Neural progenitor cell (in vitro differentiated cells): ENCODE measurements around the gene HOXA13. TPM values are rescaled to one million over a fixed set of nuclear protein-coding genes. Genes with fewer than 3 reads are reported as not detected.

ENCODE experiments used
- DNase-seq: peaks from one replicate; pipeline ENCODE4 v3.0.0-alpha.2; 2016; ENCODE audit warnings: low spot score
- H2AFZ ChIP-seq: fragments of 200-600 bp; sonication (generic); replicated peaks from 2 replicates; pipeline ENCODE4 v1.6.1; 2016; ENCODE audit warnings: antibody characterized with exemption
- H3F3A ChIP-seq: fragments of 200-600 bp; sonication (generic); 2 replicates; pipeline ENCODE4 v1.6.1; 2016; ENCODE audit warnings: antibody characterized with exemption, low read depth
- H3K27ac ChIP-seq: fragments of 200-600 bp; sonication (generic); 2 replicates; pipeline ENCODE4 v1.5.1; 2016; ENCODE audit warnings: mild to moderate bottlenecking
- H3K27me3 ChIP-seq: fragments of 200-600 bp; sonication (generic); 2 replicates; pipeline ENCODE4 v1.6.1; 2016; ENCODE audit warnings: mild to moderate bottlenecking, moderate library complexity
- H3K36me3 ChIP-seq: fragments of 200-600 bp; sonication (generic); 2 replicates; pipeline ENCODE4 v1.5.1; 2016
- H3K4me1 ChIP-seq: fragments of 200-600 bp; sonication (generic); 2 replicates; pipeline ENCODE4 v1.6.1; 2016; ENCODE audit warnings: mixed run types
- H3K4me2 ChIP-seq: fragments of 200-600 bp; sonication (generic); 2 replicates; pipeline ENCODE4 v1.6.1; 2016
- H3K4me3 ChIP-seq: fragments of 200-600 bp; sonication (generic); 2 replicates; pipeline ENCODE4 v1.5.1; 2016
- H3K79me2 ChIP-seq: fragments of 200-600 bp; sonication (generic); 2 replicates; pipeline ENCODE4 v1.6.1; 2016; ENCODE audit warnings: low read depth
- H3K9ac ChIP-seq: fragments of 200-600 bp; sonication (generic); 2 replicates; pipeline ENCODE4 v1.6.1; 2016
- H3K9me3 ChIP-seq: fragments of 200-600 bp; sonication (generic); 2 replicates; pipeline ENCODE4 v1.5.1; 2016; ENCODE audit warnings: low read depth
- H4K20me1 ChIP-seq: fragments of 200-600 bp; sonication (generic); 2 replicates; pipeline ENCODE4 v1.6.1; 2016; ENCODE audit warnings: low read depth
- H3K27ac Mint-ChIP-seq: 3 replicates; pipeline ENCODE4 v1.8.0; 2021; ENCODE audit warnings: mixed read lengths
- H3K27me3 Mint-ChIP-seq: 2 replicates; pipeline ENCODE4 v1.8.0; 2022; ENCODE audit warnings: low read depth, mild to moderate bottlenecking, inconsistent platforms, moderate library complexity, mixed read lengths; ENCODE audit not compliant: insufficient read depth
- H3K36me3 Mint-ChIP-seq: 3 replicates; pipeline ENCODE4 v1.8.0; 2021; ENCODE audit warnings: mixed read lengths
- H3K4me1 Mint-ChIP-seq: 3 replicates; pipeline ENCODE4 v1.8.0; 2021; ENCODE audit warnings: mixed read lengths
- H3K4me3 Mint-ChIP-seq: 3 replicates; pipeline ENCODE4 v1.8.0; 2021; ENCODE audit warnings: mild to moderate bottlenecking, moderate library complexity, mixed read lengths
- H3K9me3 Mint-ChIP-seq: 3 replicates; pipeline ENCODE4 v1.8.0; 2020; ENCODE audit warnings: mixed read lengths
- CTCF ChIP-seq: fragments of 200-600 bp; sonication (generic); IDR thresholded peaks from 2 replicates; pipeline ENCODE4 v1.5.1; 2017; ENCODE audit warnings: antibody characterized with exemption, mild to moderate bottlenecking
- EZH2 ChIP-seq: fragments of 200-600 bp; sonication (generic); IDR thresholded peaks from 2 replicates; pipeline ENCODE4 v1.6.1; 2017; ENCODE audit warnings: antibody characterized with exemption, mild to moderate bottlenecking, moderate library complexity
- EZH2phosphoT487 ChIP-seq: fragments of 200-600 bp; sonication (generic); IDR thresholded peaks from 2 replicates; pipeline ENCODE4 v1.6.1; 2017; ENCODE audit warnings: antibody characterized with exemption
- total RNA-seq: library from RNA; depleted of rRNA; stranded (reverse); fragments of >200 nt; gene quantifications from 2 replicates; pipeline ENCODE4 v1.2.3, GENCODE V29; 2015; ENCODE audit warnings: low replicate concordance

The HOXA13 gene
- total RNA-seq, 1 donor from 2014 or later, result not detected

GRCh38 chr7:27165089-27165995 is 34.5 kb downstream of the HOXA13 start, which contains the start of gene HOXA9:
Gene HOXA9, minus strand, starts transcription at chr7:27165537. Its CDS starts 80 bp downstream, at chr7:27165457.
- Mint-ChIP-seq H3K4me3 (no peak within 1 kb of the TSS), H3K27ac (no peak within 1 kb of the TSS), H3K4me1 (no peaks in the 10 kb centered on the region), H3K9me3 (peaks cover 3% of the 10 kb centered on the region), H3K36me3 (no peaks in the 10 kb centered on the region), H3K27me3 (peaks cover 85% of the 10 kb centered on the region)
- H3K27ac ChIP-seq, result no peak within 1 kb of the TSS
- H3K36me3 ChIP-seq, result no peaks in the 10 kb centered on the region
- peak within 1 kb of the TSS; percentile 12 for H3K4me3 ChIP-seq
- TF ChIP-seq CTCF (no peak), EZH2 (peak; percentile 93), EZH2phosphoT487 (peak; percentile 96)
- H3F3A ChIP-seq, result no peaks in the 10 kb centered on the region
- peak within 1 kb of the TSS; percentile 8 for H2AFZ ChIP-seq
- H3K9ac ChIP-seq, result no peak within 1 kb of the TSS
- no peaks in the 10 kb centered on the region for H3K4me1 ChIP-seq
- H3K4me2 ChIP-seq, result peak within 1 kb of the TSS; percentile 16
- H3K79me2 ChIP-seq, result no peaks in the 10 kb centered on the region
- no peak for DNase-seq
- peaks cover 100% of the 10 kb centered on the region for H3K27me3 ChIP-seq
- peaks cover 69% of the 10 kb centered on the region for H4K20me1 ChIP-seq
- no peaks in the 10 kb centered on the region for H3K9me3 ChIP-seq

DNA sequence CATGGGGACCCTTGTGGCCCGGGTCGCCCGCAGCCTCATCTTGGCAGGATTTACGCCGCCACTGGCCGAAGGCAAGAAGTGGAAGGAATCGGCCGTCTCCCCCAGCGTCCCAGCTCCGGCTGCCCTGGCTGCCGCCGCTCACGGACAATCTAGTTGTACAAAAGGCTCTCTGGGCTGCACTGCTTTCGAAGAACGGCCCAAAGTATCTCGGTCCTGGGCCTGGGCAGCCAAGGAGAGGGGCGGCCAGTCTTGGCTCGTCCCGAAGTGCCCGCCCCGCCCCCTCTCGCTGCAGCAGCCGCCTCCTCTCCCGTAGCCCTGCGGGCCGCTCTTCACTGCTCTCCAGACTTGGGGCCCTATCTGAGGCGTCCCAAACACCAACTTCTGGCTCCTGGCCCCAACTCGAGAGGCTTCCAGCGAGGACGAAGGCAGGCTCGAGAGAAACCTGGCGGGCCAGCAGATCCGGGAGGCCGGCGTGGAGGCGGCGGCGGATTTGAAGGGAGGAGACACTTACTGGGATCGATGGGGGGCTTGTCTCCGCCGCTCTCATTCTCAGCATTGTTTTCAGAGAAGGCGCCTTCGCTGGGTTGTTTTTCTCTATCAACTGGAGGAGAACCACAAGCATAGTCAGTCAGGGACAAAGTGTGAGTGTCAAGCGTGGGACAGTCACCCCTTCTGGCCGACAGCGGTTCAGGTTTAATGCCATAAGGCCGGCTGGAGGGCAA is 35.4 kb downstream of the HOXA13 start:
- no peak overlapping the region for H3K27ac Mint-ChIP-seq
- peak overlapping the region; percentile 16 for H3K4me2 ChIP-seq

DNA sequence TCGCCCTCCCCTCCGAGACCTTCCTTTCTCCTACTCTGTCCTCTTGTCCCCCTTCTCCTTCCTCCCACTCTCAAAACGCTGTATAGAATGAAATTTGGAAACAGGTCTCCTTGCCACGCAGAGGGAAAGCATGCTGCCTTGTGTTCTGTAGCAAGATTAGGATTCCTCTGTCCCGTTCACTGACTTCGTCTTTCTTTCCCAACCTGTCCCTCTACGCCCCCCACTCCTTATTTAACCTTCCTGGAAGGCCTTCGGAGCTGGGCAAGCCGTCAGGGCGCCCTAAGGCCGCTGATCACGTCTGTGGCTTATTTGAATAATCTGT is 35.9 kb downstream of the HOXA13 start:
- Histone ChIP-seq H2AFZ (peak overlapping the region; percentile 8), H3K9ac (no peak overlapping the region), H3F3A (no peaks in the 10 kb centered on the region), H3K4me2 (no peak overlapping the region), H4K20me1 (peaks cover 55% of the 10 kb centered on the region), H3K27me3 (peaks cover 100% of the 10 kb centered on the region), H3K79me2 (no peaks in the 10 kb centered on the region), H3K36me3 (no peaks in the 10 kb centered on the region), H3K4me1 (no peaks in the 10 kb centered on the region), H3K4me3 (no peak overlapping the region), H3K9me3 (no peaks in the 10 kb centered on the region), H3K27ac (no peak overlapping the region)
- H3K27ac Mint-ChIP-seq, result no peak overlapping the region
- H3K4me1 Mint-ChIP-seq, result no peaks in the 10 kb centered on the region
- no peak overlapping the region for H3K4me3 Mint-ChIP-seq
- no peak for TF ChIP-seq EZH2
- TF ChIP-seq EZH2phosphoT487, result no peak
- no peak for TF ChIP-seq CTCF
- H3K9me3 Mint-ChIP-seq, result peaks cover under 1% of the 10 kb centered on the region
- peaks cover 90% of the 10 kb centered on the region for H3K27me3 Mint-ChIP-seq
- H3K36me3 Mint-ChIP-seq, result no peaks in the 10 kb centered on the region
- DNase-seq, result no peak

More for the DNA sequence above, 35.4 kb downstream of the HOXA13 start:
- Histone ChIP-seq H3K27me3 (peaks cover 100% of the 10 kb centered on the region), H3K9ac (no peak overlapping the region), H3K9me3 (no peaks in the 10 kb centered on the region), H3K36me3 (no peaks in the 10 kb centered on the region), H3K27ac (no peak overlapping the region), H2AFZ (peak overlapping the region; percentile 8), H3F3A (no peaks in the 10 kb centered on the region), H4K20me1 (peaks cover 60% of the 10 kb centered on the region), H3K79me2 (no peaks in the 10 kb centered on the region), H3K4me1 (no peaks in the 10 kb centered on the region), H3K4me3 (peak overlapping the region; percentile 12)
- H3K27me3 Mint-ChIP-seq, result peaks cover 87% of the 10 kb centered on the region
- H3K4me1 Mint-ChIP-seq, result no peaks in the 10 kb centered on the region
- DNase-seq, result peak; percentile 87
- H3K9me3 Mint-ChIP-seq, result no peaks in the 10 kb centered on the region
- no peaks in the 10 kb centered on the region for H3K36me3 Mint-ChIP-seq
- no peak overlapping the region for H3K4me3 Mint-ChIP-seq
- TF ChIP-seq EZH2, result peak; percentile 97
- peak; percentile 53 for TF ChIP-seq CTCF
- TF ChIP-seq EZH2phosphoT487, result peak; percentile 94
